SK-N-SH (cell line): ENCODE results near the gene KRT16. TPM values are rescaled to one million over a fixed set of nuclear protein-coding genes. Genes with fewer than 3 reads are reported as not detected.

Source experiments
- CTCF ChIA-PET: fragments of 300-600, 350-600 bp; formaldehyde crosslinking; extraction: SDS; loops from one replicate; lab custom pipeline; 2021; lab: Yijun Ruan, JAX
- POLR2A ChIA-PET: fragments of 350-600 bp; sonication (Branson Sonifier 250); formaldehyde crosslinking; extraction: SDS; loops from one replicate; lab custom pipeline; 2020; ENCODE audit warnings: antibody characterized with exemption, inconsistent platforms; lab: Yijun Ruan, JAX
- DNase-seq: peaks from one replicate; pipeline ENCODE4 v3.0.0; 2012
- H2AFZ ChIP-seq: fragments of 200-600 bp; sonication (generic); 2 replicates; pipeline ENCODE4 v1.8.1; 2016; ENCODE audit warnings: antibody characterized with exemption, mild to moderate bottlenecking, low read depth
- H3F3A ChIP-seq: fragments of 200-600 bp; sonication (generic); replicated peaks from 2 replicates; pipeline ENCODE3; 2016; ENCODE audit warnings: antibody characterized with exemption, mild to moderate bottlenecking; ENCODE audit not compliant: insufficient read depth
- H3K27ac ChIP-seq, 2 experiments: fragments of 200-500 bp in 1 of 2; fragments of 200-600 bp in 1 of 2; sonication (Bioruptor generic) in 1 of 2; sonication (generic), shearing (Covaris generic) in 1 of 2; 2 replicates each; pipeline versions ENCODE4 v1.5.1 to v1.6.1; 2014 to 2016; ENCODE audit warnings: low read depth in 2 of 2, inconsistent platforms in 1 of 2, low read length in 1 of 2, mild to moderate bottlenecking in 1 of 2, mixed read lengths in 1 of 2
- H3K27me3 ChIP-seq: fragments of 200-600 bp; sonication (generic), shearing (Covaris generic); 2 replicates; pipeline ENCODE4 v1.6.1; 2016; ENCODE audit warnings: mixed run types; ENCODE audit not compliant: insufficient read depth
- H3K36me3 ChIP-seq, 2 experiments: fragments of 200-500 bp in 1 of 2; fragments of 200-600 bp in 1 of 2; sonication (Bioruptor generic) in 1 of 2; sonication (generic) in 1 of 2; replicated peaks in 1 of 2; 2 replicates each; pipeline versions ENCODE3 to v1.5.1; 2014 to 2016; ENCODE audit warnings: low read length in 1 of 2, mild to moderate bottlenecking in 1 of 2; ENCODE audit not compliant: insufficient read depth in 2 of 2, control insufficient read depth in 1 of 2
- H3K4me1 ChIP-seq, 2 experiments: fragments of 200-500 bp in 1 of 2; fragments of 200-600 bp in 1 of 2; sonication (Bioruptor generic) in 1 of 2; sonication (generic), shearing (Covaris generic) in 1 of 2; 2 replicates each; pipeline versions ENCODE4 v1.5.1 to v1.6.1; 2014 to 2016; ENCODE audit warnings: low read depth in 1 of 2, low read length in 1 of 2, mixed run types in 1 of 2; ENCODE audit not compliant: insufficient read depth in 2 of 2, control insufficient read depth in 1 of 2
- H3K4me2 ChIP-seq: fragments of 200-600 bp; sonication (generic), shearing (Covaris generic); 2 replicates; pipeline ENCODE4 v1.6.1; 2017; ENCODE audit warnings: mixed run types
- H3K4me3 ChIP-seq, 2 experiments: fragments of 200-500 bp in 1 of 2; fragments of 200-600 bp in 1 of 2; sonication (Bioruptor generic) in 1 of 2; sonication (generic), shearing (Covaris generic) in 1 of 2; 2 replicates each; pipeline versions ENCODE4 v1.5.1 to v1.8.1; 2014 to 2016; ENCODE audit warnings: low read depth in 2 of 2, inconsistent platforms in 1 of 2, low read length in 1 of 2, mild to moderate bottlenecking in 1 of 2, mixed read lengths in 1 of 2, moderate library complexity in 1 of 2
- H3K79me2 ChIP-seq: fragments of 200-600 bp; sonication (generic); 2 replicates; pipeline ENCODE4 v1.8.1; 2017; ENCODE audit warnings: mild to moderate bottlenecking; ENCODE audit not compliant: insufficient read depth
- H3K9ac ChIP-seq: fragments of 200-600 bp; sonication (generic); 2 replicates; pipeline ENCODE4 v1.6.1; 2017; ENCODE audit warnings: mixed run types
- H3K9me2 ChIP-seq: fragments of 200-600 bp; sonication (generic); 2 replicates; pipeline ENCODE4 v1.6.1; 2017; ENCODE audit warnings: mixed run types
- H3K9me3 ChIP-seq: fragments of 200-600 bp; sonication (generic); 2 replicates; pipeline ENCODE4 v1.6.1; 2017; ENCODE audit warnings: mixed run types, mild to moderate bottlenecking, moderate library complexity
- H4K20me1 ChIP-seq: fragments of 200-600 bp; sonication (generic); 2 replicates; pipeline ENCODE4 v1.6.1; 2017; ENCODE audit warnings: mild to moderate bottlenecking, mixed run types; ENCODE audit not compliant: insufficient read depth
- CHD2 ChIP-seq: fragments of 150-350 bp; IDR thresholded peaks from 2 replicates; pipeline ENCODE4 v1.6.1; 2018; ENCODE audit warnings: low read length; ENCODE audit not compliant: partially characterized antibody
- ELF1 ChIP-seq: IDR thresholded peaks from 2 replicates; pipeline ENCODE4 v1.4.0; 2012
- EZH2phosphoT487 ChIP-seq: fragments of 200-600 bp; sonication (generic); IDR thresholded peaks from 2 replicates; pipeline ENCODE4 v1.6.1; 2017; ENCODE audit warnings: low read depth, mixed run types, mild to moderate bottlenecking, antibody characterized with exemption, moderate library complexity, borderline replicate concordance
- FOSL2 ChIP-seq: IDR thresholded peaks from 2 replicates; pipeline ENCODE4 v1.4.0; 2012; ENCODE audit warnings: low read depth, mild to moderate bottlenecking, moderate library complexity, borderline replicate concordance
- GABPA ChIP-seq: IDR thresholded peaks from 2 replicates; pipeline ENCODE4 v1.4.0; 2012; ENCODE audit warnings: low read depth, mild to moderate bottlenecking
- IRF3 ChIP-seq: fragments of 150-350 bp; IDR thresholded peaks from 2 replicates; pipeline ENCODE4 v1.6.1; 2016; ENCODE audit warnings: mild to moderate bottlenecking, low read depth, low read length
- RCOR1 ChIP-seq: fragments of 150-350 bp; IDR thresholded peaks from 2 replicates; pipeline ENCODE4 v1.6.1; 2017; ENCODE audit warnings: antibody characterized with exemption, low read length
- REST ChIP-seq: IDR thresholded peaks from 2 replicates; pipeline ENCODE4 v1.6.1; 2012; ENCODE audit warnings: mild to moderate bottlenecking, low read depth, low read length, moderate library complexity
- RXRA ChIP-seq: IDR thresholded peaks from 2 replicates; pipeline ENCODE4 v1.4.0; 2012; ENCODE audit warnings: low read depth, mild to moderate bottlenecking, borderline replicate concordance
- TCF12 ChIP-seq: IDR thresholded peaks from 2 replicates; pipeline ENCODE4 v1.4.0; 2012
- ZBTB33 ChIP-seq: IDR thresholded peaks from 2 replicates; pipeline ENCODE4 v1.4.0; 2012; ENCODE audit warnings: low read depth, borderline replicate concordance
- WGBS: methylation state at CpG from one replicate; pipeline ENCODE4 v1.1.6; 2017; ENCODE audit warnings: low lambda C conversion rate; 5-methylcytosine and 5-hydroxymethylcytosine counted together
- polyA plus RNA-seq, 3 experiments: library from polyadenylated mRNA; depleted of rRNA; stranded (reverse); fragments of >200 nt; gene quantifications; 2 replicates each; pipeline ENCODE4 v1.2.3, GENCODE V29; 2012

Gene KRT16
- polyA plus RNA-seq, 1 of the 3 experiments (the other 2 are of a cell fraction) = not detected

DNA sequence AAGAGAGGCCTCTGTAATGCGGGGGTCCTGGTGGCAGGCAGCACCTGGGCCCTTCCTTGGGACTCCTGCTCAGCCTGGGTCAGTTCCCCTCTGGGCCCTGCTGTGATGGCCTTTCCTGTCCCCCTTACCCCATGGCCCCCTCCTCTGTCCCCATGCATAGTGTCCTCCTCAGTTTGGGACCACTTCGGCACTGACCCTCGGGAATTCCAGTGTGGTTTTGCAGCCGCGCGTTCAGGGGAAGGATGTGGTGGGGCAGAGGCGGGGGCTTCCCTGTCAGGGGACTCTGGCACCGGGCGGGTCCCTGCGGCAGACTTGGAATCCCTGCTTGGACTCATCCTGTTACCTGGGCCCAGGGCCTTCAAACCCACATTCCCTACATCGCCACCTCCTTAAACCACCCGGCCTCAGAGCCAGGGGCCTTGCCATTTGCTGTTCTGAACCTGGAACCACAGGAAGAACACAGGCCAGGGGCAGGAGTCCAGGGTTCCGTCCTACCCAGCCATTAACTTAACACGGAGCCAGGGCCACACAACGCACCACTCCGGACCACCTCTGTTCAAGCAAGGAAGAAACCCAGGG lies 44.7 kb upstream of the KRT16 start:
- H2AFZ ChIP-seq = no peak overlapping the region
- TF ChIP-seq RCOR1 (no peak), EZH2phosphoT487 (no peak), ELF1 (no peak), ZBTB33 (no peak), GABPA (no peak), REST (no peak), IRF3 (no peak), CHD2 (no peak), FOSL2 (no peak), RXRA (no peak), TCF12 (no peak)
- no peaks in the 10 kb centered on the region for H3K9me2 ChIP-seq
- 83% methylated on average over 16 of the region's 16 CpGs for WGBS
- no peak overlapping the region for H3K4me2 ChIP-seq
- ChIA-PET CTCF (interaction anchor here (1.0 to 20.6 kb wide), 4 partner anchors 9 to 106 kb away, joined by 3 to 646 read pairs (median 260); no protein-coding TSS in a partner anchor), POLR2A (no interaction called here)
- H3K79me2 ChIP-seq = no peaks in the 10 kb centered on the region
- H3K4me1 ChIP-seq = no peaks in the 10 kb centered on the region; a peak in 1 of 4 replicates
- no peak for DNase-seq
- no peaks in the 10 kb centered on the region for H4K20me1 ChIP-seq
- H3K27me3 ChIP-seq = no peaks in the 10 kb centered on the region; the same call in 1 of the 2 replicates
- no peak overlapping the region for H3K9ac ChIP-seq
- no peak overlapping the region for H3K4me3 ChIP-seq
- H3K36me3 ChIP-seq = no peaks in the 10 kb centered on the region
- H3F3A ChIP-seq = no peaks in the 10 kb centered on the region
- no peaks in the 10 kb centered on the region for H3K9me3 ChIP-seq
- H3K27ac ChIP-seq = no peak overlapping the region
